Skeletal muscle satellite cell (primary cell): Measurements from ENCODE around the gene HPD.

Experiments
- H3K27me3 ChIP-seq: 2 replicates; pipeline ENCODE4 v1.7.0; 2013; ENCODE audit warnings: low read length; ENCODE audit not compliant: control insufficient read depth, insufficient read depth
- H3K36me3 ChIP-seq: 2 replicates; pipeline ENCODE4 v1.7.0; 2013; ENCODE audit warnings: mild to moderate bottlenecking, control low read depth, low read length; ENCODE audit not compliant: insufficient read depth
- H3K4me1 ChIP-seq: 2 replicates; pipeline ENCODE4 v1.7.0; 2013; ENCODE audit warnings: low read length; ENCODE audit not compliant: control insufficient read depth, insufficient read depth
- H3K4me2 ChIP-seq: 2 replicates; pipeline ENCODE4 v1.7.0; 2013; ENCODE audit warnings: mild to moderate bottlenecking, low read length
- H3K4me3 ChIP-seq: 2 replicates; pipeline ENCODE4 v1.7.0; 2013; ENCODE audit warnings: low read length
- H3K9ac ChIP-seq: 2 replicates; pipeline ENCODE4 v1.7.0; 2013; ENCODE audit warnings: mild to moderate bottlenecking, low read depth, low read length, moderate library complexity
- H3K9me3 ChIP-seq: replicated peaks from 2 replicates; pipeline ENCODE4 v1.7.0; 2013; ENCODE audit warnings: mild to moderate bottlenecking, control low read depth, low read length

HPD gene

DNA sequence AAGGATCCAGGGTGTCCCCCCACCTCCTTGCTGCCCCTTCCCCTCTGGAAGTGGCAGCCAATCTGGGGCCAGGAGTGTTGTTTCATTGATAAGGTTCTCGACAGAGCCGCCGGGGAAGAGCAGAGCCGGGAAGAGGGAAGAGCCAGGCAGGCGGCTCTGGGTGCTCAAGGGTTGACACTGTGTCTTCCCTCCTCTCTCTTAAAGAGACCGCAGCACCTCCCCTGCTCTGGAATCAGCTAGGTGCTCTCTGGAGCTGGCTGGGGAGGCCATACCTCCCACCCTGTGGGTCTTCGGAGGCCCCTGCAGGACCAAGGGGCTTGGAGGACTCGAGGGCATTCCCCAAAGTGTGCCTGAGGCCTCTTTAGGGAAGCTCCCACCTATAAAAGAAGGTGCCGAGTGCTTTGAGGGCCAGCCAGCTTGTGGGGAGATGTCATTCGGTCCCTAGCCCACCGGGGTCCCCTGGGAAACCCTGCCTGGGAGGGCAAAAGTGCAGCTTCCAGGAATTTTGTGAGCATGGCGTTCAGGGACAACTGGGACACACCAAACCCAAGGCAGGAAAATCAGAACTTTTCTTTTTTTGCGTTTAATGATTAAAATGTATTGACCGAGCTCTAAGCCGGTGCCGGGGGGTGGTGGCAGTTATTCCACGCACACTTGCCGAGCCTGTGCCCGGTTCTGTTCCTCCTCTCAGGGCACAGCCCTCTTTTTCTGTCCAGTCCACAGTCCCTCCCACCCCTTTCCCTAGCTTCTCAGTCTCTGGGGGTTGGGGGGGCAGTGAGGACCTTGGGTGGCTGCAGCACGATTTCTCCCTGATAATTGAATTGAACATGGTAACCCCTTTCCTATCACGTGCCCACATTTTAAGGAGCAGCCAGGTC is 51.9 kb downstream of the HPD start:
- Histone ChIP-seq H3K4me3 (peak overlapping the region; percentile 74), H3K27me3 (no peaks in the 10 kb centered on the region), H3K4me2 (peak overlapping the region; percentile 93), H3K9me3 (no peaks in the 10 kb centered on the region), H3K9ac (peak overlapping the region; percentile 99), H3K36me3 (peaks cover 52% of the 10 kb centered on the region), H3K4me1 (peaks cover 36% of the 10 kb centered on the region)

GRCh38 chr12:121806009-121806545 is 52.6 kb downstream of the HPD start:
- peaks cover 36% of the 10 kb centered on the region for H3K4me1 ChIP-seq
- H3K36me3 ChIP-seq, result peaks cover 45% of the 10 kb centered on the region

GRCh38 chr12:121805171-121806008 is 53.3 kb downstream of the HPD start:
- Histone ChIP-seq H3K9me3 (no peaks in the 10 kb centered on the region), H3K27me3 (no peaks in the 10 kb centered on the region), H3K4me2 (peak overlapping the region; percentile 93), H3K4me3 (peak overlapping the region; percentile 74), H3K4me1 (peaks cover 37% of the 10 kb centered on the region), H3K9ac (peak overlapping the region; percentile 99), H3K36me3 (peaks cover 38% of the 10 kb centered on the region)

More at GRCh38 chr12:121806009-121806545, 52.6 kb downstream of the HPD start:
- Histone ChIP-seq H3K9ac (peak overlapping the region; percentile 99), H3K4me3 (peak overlapping the region; percentile 74), H3K4me2 (peak overlapping the region; percentile 93), H3K9me3 (no peaks in the 10 kb centered on the region), H3K27me3 (no peaks in the 10 kb centered on the region)

DNA sequence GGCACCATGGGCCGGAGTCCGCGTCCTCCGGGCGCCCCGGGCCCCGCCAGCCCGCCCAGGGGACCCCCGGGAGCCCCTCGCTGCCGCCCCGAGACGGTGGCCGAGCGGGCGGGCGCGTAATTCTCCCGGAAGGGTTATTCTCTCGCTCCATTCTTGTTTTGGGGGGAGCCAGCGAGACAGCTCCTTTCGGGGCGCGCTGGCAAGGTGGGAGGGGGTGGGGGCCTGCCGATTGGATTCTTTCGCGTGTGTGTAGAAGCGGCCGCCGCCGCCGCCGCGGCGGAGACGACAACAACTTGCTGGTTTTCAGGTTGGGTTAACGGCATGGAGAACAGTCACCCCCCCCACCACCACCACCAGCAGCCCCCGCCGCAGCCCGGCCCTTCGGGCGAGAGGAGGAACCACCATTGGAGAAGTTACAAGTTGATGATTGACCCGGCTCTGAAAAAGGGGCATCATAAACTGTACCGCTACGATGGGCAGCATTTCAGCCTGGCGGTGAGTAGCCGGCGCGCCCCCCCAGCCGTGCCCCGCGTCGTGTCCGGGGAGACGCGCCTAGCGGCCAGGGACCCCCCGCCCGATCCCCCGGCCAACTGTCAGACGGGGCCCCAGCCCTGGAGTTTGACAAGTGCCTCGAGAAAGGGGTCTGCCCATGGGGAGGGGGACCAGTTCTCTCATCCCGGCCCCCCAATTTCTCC is 54.1 kb downstream of the HPD start:
- H3K4me2 ChIP-seq, result peak overlapping the region; percentile 93
- peaks cover 37% of the 10 kb centered on the region for H3K4me1 ChIP-seq
- H3K36me3 ChIP-seq, result peaks cover 30% of the 10 kb centered on the region
- peak overlapping the region; percentile 99 for H3K9ac ChIP-seq
- no peaks in the 10 kb centered on the region for H3K9me3 ChIP-seq
- peak overlapping the region; percentile 74 for H3K4me3 ChIP-seq
- H3K27me3 ChIP-seq, result no peaks in the 10 kb centered on the region

DNA sequence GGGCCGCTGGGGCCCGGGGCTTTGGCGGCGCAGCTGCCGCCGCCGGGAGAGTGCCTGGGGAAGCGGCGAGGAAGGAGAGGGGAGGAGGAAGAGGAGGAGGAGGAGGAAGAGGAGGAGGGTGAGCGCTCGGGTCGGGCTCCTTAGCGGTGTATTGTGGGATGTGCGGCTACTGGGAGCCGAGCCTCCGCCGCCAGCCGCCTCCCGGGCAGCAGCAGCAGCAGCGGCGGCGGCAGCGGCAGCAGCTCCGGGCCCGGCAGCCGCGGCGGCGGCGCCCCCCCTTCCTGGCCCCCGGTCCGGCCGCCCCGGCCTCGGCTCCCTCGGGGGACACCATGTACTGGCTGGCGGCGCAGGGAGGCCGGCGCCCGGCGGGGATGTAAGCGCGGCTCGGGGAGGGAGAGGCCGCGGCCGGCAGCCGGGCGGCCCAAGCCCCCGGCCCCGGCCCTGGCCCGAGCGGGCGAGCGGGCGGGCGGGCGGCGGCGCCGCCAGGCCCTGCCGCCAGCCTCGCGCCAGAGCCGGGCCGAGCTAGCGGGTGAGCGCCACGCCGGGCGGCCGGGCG is 54.7 kb downstream of the HPD start, which contains the start of gene SETD1B:
Gene SETD1B (plus strand): TSS at position 149 of the 556 bp plus-strand sequence. CDS start 729 bp downstream, outside the sequence.
- no peaks in the 10 kb centered on the region for H3K9me3 ChIP-seq
- H3K4me2 ChIP-seq, result peak within 1 kb of the TSS; percentile 98
- H3K4me1 ChIP-seq, result peaks cover 42% of the 10 kb centered on the region
- peaks cover 23% of the 10 kb centered on the region for H3K36me3 ChIP-seq
- peak within 1 kb of the TSS; percentile 99 for H3K9ac ChIP-seq
- H3K4me3 ChIP-seq, result peak within 1 kb of the TSS; percentile 74
- H3K27me3 ChIP-seq, result no peaks in the 10 kb centered on the region

DNA sequence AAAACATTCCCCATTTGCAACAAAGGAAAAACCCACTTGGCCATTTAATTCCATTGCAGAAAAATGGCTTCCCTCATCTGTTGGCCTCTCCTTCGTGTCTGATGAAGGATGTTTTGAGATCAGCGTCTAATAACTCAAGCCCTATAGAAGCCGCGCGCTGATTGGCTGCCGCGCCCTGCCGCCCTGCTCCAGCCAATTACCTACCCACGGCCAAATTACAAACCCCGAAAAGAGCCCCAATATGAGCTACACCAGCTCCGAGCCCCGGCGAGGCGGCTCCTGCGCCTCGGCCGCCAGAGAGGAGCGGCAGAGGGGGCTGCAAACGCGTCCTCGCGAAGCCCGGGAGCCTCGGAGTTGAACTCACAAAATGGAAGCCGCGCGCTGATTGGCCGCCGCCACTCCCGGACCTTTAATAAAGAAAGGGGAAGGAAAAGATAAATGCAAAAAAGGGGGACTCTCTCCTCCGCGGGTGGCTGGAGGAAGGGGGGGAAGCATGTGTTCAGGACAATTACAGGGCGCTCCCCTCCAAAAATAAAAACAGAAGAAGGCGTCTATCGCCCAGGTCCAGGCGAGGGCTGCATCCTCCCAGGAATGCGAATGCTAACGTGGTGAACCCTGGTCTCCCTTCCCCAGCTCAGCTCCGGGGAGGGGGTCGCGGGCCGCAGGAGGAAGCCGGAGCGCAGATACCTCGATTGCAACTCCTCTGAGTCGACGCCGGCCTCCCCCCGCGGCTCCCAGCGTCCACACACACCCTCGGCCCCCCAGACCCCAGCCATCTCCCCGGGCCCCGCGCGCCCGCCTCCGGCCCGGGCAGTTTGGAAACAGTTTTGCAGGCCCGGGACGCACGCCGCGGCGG is 55.6 kb downstream of the HPD start:
- Histone ChIP-seq H3K27me3 (no peaks in the 10 kb centered on the region), H3K9me3 (no peaks in the 10 kb centered on the region), H3K36me3 (peaks cover 17% of the 10 kb centered on the region), H3K9ac (peak overlapping the region; percentile 99), H3K4me2 (peak overlapping the region; percentile 98), H3K4me3 (peak overlapping the region; percentile 74), H3K4me1 (peaks cover 50% of the 10 kb centered on the region)

DNA sequence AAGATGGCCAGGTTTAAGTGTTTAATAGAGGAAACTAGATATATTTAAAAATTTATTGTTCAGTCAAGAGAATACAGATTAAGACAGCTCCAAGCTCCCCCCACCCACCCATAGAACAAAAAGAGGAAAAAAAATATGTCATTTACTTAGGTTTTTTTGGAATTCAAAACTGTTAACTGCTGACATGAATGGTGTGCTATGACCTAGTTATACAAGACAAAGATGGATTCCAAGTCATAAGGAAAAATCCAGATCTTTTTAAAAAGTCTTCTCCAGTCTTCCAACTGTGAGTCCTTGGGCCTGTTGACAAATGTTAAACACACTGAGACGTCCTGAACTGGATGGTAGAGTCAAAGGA is 56.2 kb downstream of the HPD start:
- Histone ChIP-seq H3K4me3 (peak overlapping the region; percentile 74), H3K9ac (peak overlapping the region; percentile 99), H3K4me2 (peak overlapping the region; percentile 98), H3K9me3 (no peaks in the 10 kb centered on the region), H3K4me1 (peaks cover 56% of the 10 kb centered on the region), H3K27me3 (no peaks in the 10 kb centered on the region), H3K36me3 (peaks cover 13% of the 10 kb centered on the region)

- H3K36me3 ChIP-seq, result peaks cover 6% of the 10 kb centered on the region
- H3K4me3 ChIP-seq, result peak overlapping the region; percentile 74
- peak overlapping the region; percentile 98 for H3K4me2 ChIP-seq
- no peaks in the 10 kb centered on the region for H3K27me3 ChIP-seq
- H3K9me3 ChIP-seq, result no peaks in the 10 kb centered on the region
- H3K4me1 ChIP-seq, result peaks cover 58% of the 10 kb centered on the region
- peak overlapping the region; percentile 99 for H3K9ac ChIP-seq
These were observed 56.8 kb downstream of the HPD start for GRCh38 chr12:121801595-121802484.

GRCh38 chr12:121800694-121801594 is 57.7 kb downstream of the HPD start:
- Histone ChIP-seq H3K27me3 (no peaks in the 10 kb centered on the region), H3K4me3 (peak overlapping the region; percentile 74), H3K36me3 (peaks cover 3% of the 10 kb centered on the region), H3K4me2 (peak overlapping the region; percentile 98), H3K4me1 (peaks cover 57% of the 10 kb centered on the region), H3K9me3 (no peaks in the 10 kb centered on the region), H3K9ac (peak overlapping the region; percentile 99)
